Mesenchymal stem cell (in vitro differentiated cells and primary cell): ENCODE measurements around the gene CCNB2.

Experiments
- small RNA-seq: library from polyadenylated mRNA; stranded (forward); fragments of <200 nt; extraction: miRNeasy Mini kit (QIAGEN cat#:217004); gene quantifications from one replicate; pipeline ENCODE3, GENCODE V24; 2013; ENCODE audit warnings: low read depth

The CCNB2 gene

Small RNA genes within 50 kb of the gene (small RNA-seq; reads per million reads assigned to genes)
- gene MIR2116, result 14.7 reads per million, percentile 84 among the genes with 10 or more reads in this experiment
